Heart left ventricle (tissue), 16 donors: Measurements from ENCODE around the gene TAGLN. TPM values are rescaled to one million over a fixed set of nuclear protein-coding genes. Genes with fewer than 3 reads are reported as not detected.

ENCODE experiments used
- ATAC-seq, 4 donors: fragments of 200-7000 bp; cut with Tn5 transposase; one replicate each; pipeline ENCODE4 v1.9.1; 2020 to 2022; ENCODE audit warnings: moderate library complexity in 4 of 4, mild to moderate bottlenecking in 3 of 4, moderate number of reproducible peaks in 1 of 4
- DNase-seq, 5 donors: peaks; one replicate each; pipeline ENCODE4 v3.0.0-alpha.2; 2020
- H3K27ac ChIP-seq, 12 donors: fragments of 200-600 bp; sonication (generic) in 4 of 12; one replicate each; pipeline versions ENCODE4 v1.5.0 to v1.8.0; 2016 to 2022; ENCODE audit warnings: mild to moderate bottlenecking in 2 of 12
- H3K27me3 ChIP-seq, 9 donors: fragments of 200-600 bp; sonication (generic) in 2 of 9; one replicate each; pipeline versions ENCODE4 v1.5.1 to v1.8.0; 2016 to 2022; ENCODE audit warnings: mild to moderate bottlenecking in 3 of 9
- H3K36me3 ChIP-seq, 9 donors: fragments of 200-600 bp; sonication (generic) in 2 of 9; one replicate each; pipeline versions ENCODE4 v1.5.0 to v1.8.0; 2018 to 2022; ENCODE audit warnings: mild to moderate bottlenecking in 2 of 9
- H3K4me1 ChIP-seq, 12 donors: fragments of 200-600 bp; sonication (generic) in 4 of 12; one replicate each; pipeline versions ENCODE4 v1.5.0 to v1.8.0; 2016 to 2022; ENCODE audit warnings: mild to moderate bottlenecking in 3 of 12
- H3K4me3 ChIP-seq, 12 donors: fragments of 200-600 bp; sonication (generic) in 4 of 12; one replicate each; pipeline versions ENCODE4 v1.5.0 to v1.8.0; 2017 to 2022; ENCODE audit warnings: mild to moderate bottlenecking in 9 of 12, moderate library complexity in 4 of 12
- H3K9me3 ChIP-seq, 12 donors: fragments of 200-600 bp; sonication (generic) in 4 of 12; one replicate each; pipeline versions ENCODE4 v1.5.0 to v1.8.0; 2016 to 2022; ENCODE audit warnings: mild to moderate bottlenecking in 1 of 12
- POLR2A ChIP-seq, 2 donors: fragments of 450-650 bp; IDR thresholded peaks; one replicate each; pipeline ENCODE4 v1.6.1; 2017; ENCODE audit warnings: antibody characterized with exemption in 2 of 2, mild to moderate bottlenecking in 2 of 2, moderate library complexity in 2 of 2
- WGBS, 4 donors: extraction: QIAGEN DNeasy Blood & Tissue Kit in 2 of 4; methylation state at CpG; one replicate each; pipeline versions ENCODE4 v1.1.5 to v1.1.7; 2013 to 2018; 5-methylcytosine and 5-hydroxymethylcytosine counted together
- intact Hi-C, 10 donors: fragments of 100-400 bp; cut with DNase I; formaldehyde crosslinking; loops; one replicate each; pipeline versions ENCODE4 v1.11.1 to v1.14.2; 2022
- polyA plus RNA-seq, 2 donors: library from polyadenylated mRNA; stranded (reverse); fragments of 200-250 nt; gene quantifications; one replicate each; pipeline ENCODE4 v1.2.3, GENCODE V29; 2013
- total RNA-seq, 9 donors: library from RNA; depleted of rRNA in 2 of 9; stranded (reverse); fragments of >200 nt in 2 of 9; fragmentation: NEBNext Ultra II Directional in 3 of 9; extraction: Animal tissue kit (Norgen Biotek cat#: 25700) in 3 of 9; gene quantifications; one replicate each; pipeline versions ENCODE4 v1.1.0 to v1.2.4, GENCODE V29; 2016 to 2023
- TF ChIP-seq, protein P1 (sequence below), 12 donors: fragments of 200-600 bp; sonication (generic) in 4 of 12; IDR thresholded peaks; one replicate each; pipeline versions ENCODE4 v1.5.0 to v1.8.0; 2018 to 2022; ENCODE audit warnings: antibody characterized with exemption in 12 of 12, mild to moderate bottlenecking in 5 of 12
- donor health status: ischemic (EF 13 %, LVEDD 7.1; RV severe dilation, severe dysfunction).
- donor health status: healthy with polysubstance abuse.
- donor health status: DM: no; HTN: yes; CAD: no.
- donor health status: DM: no; HTN: no; CAD: no.
- donor health status: ischemic (EF 25% LVEDD 6.9; RV normal size, moderate dysfunction).
- donor health status: ischemic (EF 25% LVEDD 5.7; RV mildly dilated, moderate dysfunction).
- donor health status: healthy.
- donor health status: DM: yes; HTN: yes; CAD: no.
- donor health status: ischemic (EF 35%, LVEDD 5.7; RV mildly dilated, moderate dysfunction).
- donor health status: nonischemic (EF 11% LVEDD 7.7; RV severe dilation, severe dysfunction).
- donor health status: DM: yes; HTN: yes; CAD: no.
- donor health status: PGD.
- donor health status: ischemic (EF 29% LVEDD 5.4; RV normal size, mild dysfunction).
- donor health status: nonischemic (EF 23%, LVEDD 6.1; RV moderate dilation, normal function).

Gene TAGLN
- total and polyA plus RNA-seq, 11 donors = 63.7 to 399 (median 187) TPM

DNA sequence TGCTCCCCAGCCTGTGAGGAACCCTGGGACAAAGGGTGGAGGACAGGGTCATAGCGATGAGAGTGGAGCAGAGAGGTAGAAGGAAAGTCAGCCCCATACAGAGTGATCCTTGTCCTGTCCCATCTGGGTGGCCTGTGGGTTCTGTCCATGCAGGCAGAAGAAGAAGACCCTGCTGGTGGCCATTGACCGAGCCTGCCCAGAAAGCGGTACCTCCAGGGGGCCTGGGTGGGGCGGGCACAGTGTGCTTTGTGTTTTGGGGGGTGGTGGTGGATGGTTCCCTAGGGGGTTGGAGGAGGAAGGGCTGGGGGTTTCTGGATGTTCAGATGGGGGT is 12.8 kb upstream of the TAGLN start:
- TF ChIP-seq, protein P1, sequence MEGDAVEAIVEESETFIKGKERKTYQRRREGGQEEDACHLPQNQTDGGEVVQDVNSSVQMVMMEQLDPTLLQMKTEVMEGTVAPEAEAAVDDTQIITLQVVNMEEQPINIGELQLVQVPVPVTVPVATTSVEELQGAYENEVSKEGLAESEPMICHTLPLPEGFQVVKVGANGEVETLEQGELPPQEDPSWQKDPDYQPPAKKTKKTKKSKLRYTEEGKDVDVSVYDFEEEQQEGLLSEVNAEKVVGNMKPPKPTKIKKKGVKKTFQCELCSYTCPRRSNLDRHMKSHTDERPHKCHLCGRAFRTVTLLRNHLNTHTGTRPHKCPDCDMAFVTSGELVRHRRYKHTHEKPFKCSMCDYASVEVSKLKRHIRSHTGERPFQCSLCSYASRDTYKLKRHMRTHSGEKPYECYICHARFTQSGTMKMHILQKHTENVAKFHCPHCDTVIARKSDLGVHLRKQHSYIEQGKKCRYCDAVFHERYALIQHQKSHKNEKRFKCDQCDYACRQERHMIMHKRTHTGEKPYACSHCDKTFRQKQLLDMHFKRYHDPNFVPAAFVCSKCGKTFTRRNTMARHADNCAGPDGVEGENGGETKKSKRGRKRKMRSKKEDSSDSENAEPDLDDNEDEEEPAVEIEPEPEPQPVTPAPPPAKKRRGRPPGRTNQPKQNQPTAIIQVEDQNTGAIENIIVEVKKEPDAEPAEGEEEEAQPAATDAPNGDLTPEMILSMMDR (IDR thresholded peaks at IDR 0.05) = no peak
- no peak for TF ChIP-seq POLR2A (IDR thresholded peaks at IDR 0.05)
- DNase-seq (peak in 1 of 5 donors; percentile 13), ATAC-seq (no peak)
- Histone ChIP-seq H3K4me1 (peaks cover 0 to 18% (median 1%) of the 10 kb centered on the region in 12 donors), H3K27ac (peak overlapping the region in 1 of 12 donors; percentile 82), H3K27me3 (no peaks in the 10 kb centered on the region), H3K36me3 (peaks cover 0 to 96% (median 81%) of the 10 kb centered on the region in 9 donors), H3K4me3 (no peak overlapping the region), H3K9me3 (no peaks in the 10 kb centered on the region)
- intact Hi-C loops = no loop called here
- 92 to 100% (median 97%) methylated on average over 4 of the region's 4 CpGs for WGBS, 4 donors

DNA sequence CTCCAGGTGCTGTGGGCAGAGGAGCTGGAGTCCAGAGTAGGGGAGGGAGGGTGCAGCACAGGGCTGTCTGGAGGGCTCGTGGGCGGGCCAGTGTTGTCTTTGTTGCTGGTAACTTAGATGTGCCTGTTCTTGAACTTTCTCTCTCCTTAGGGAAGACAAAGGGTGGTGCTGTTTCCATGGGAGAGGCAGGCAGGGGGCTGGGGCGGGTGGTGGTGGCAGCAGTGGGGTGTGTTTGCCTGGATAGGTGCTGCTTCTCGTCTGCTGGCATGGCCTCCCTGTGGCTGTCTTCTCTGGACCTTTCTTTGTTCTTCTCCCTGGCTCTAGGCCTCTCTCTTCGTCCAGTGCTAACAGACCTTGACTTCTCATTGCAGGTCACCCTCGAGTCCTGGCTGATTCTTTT is 12.2 kb upstream of the TAGLN start:
- TF ChIP-seq, protein P1 (IDR thresholded peaks at IDR 0.05) = no peak
- TF ChIP-seq POLR2A (IDR thresholded peaks at IDR 0.05) = no peak
- intact Hi-C loops = no loop called here
- Histone ChIP-seq H3K36me3 (peaks cover 0 to 96% (median 84%) of the 10 kb centered on the region in 9 donors), H3K4me1 (peaks cover 0 to 17% (median 0%) of the 10 kb centered on the region in 12 donors), H3K9me3 (no peaks in the 10 kb centered on the region), H3K4me3 (no peak overlapping the region), H3K27ac (peak overlapping the region in 1 of 12 donors; percentile 20), H3K27me3 (no peaks in the 10 kb centered on the region)
- ATAC-seq (no peak), DNase-seq (peak in 1 of 5 donors; percentile 10)
- 84 to 86% (median 85%) methylated on average over 6 of the region's 6 CpGs for WGBS, 4 donors

DNA sequence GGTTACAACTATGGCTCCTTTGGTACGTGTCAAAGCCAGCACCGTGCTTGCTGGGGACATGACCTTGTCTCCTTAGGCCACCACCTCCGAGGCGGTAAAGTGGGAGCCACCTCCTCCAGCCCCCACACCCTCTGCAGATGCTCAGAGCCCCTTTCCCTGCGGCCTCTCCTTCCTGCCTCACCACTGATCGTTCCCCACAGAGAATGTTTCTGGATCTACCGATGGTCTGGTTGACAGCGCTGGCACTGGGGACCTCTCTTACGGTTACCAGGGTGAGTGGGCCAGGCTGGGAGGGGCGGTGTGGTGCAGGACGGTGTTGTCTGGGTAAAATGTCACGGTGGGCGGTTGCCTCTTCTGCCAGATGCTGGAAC is 11.8 kb upstream of the TAGLN start:
- no peaks in the 10 kb centered on the region for H3K9me3 ChIP-seq
- peak overlapping the region in 1 of 12 donors; percentile 20 for H3K27ac ChIP-seq
- H3K4me3 ChIP-seq = no peak overlapping the region
- peaks cover 0 to 96% (median 84%) of the 10 kb centered on the region in 9 donors for H3K36me3 ChIP-seq
- peaks cover 0 to 17% (median 0%) of the 10 kb centered on the region in 12 donors for H3K4me1 ChIP-seq
- DNase-seq (peak in 1 of 5 donors; percentile 24), ATAC-seq (no peak)
- no peaks in the 10 kb centered on the region for H3K27me3 ChIP-seq
- intact Hi-C loops = no loop called here
- 82 to 89% (median 88%) methylated on average over 12 to 13 of the region's 13 CpGs for WGBS, 4 donors
- TF ChIP-seq POLR2A (IDR thresholded peaks at IDR 0.05) = no peak
- TF ChIP-seq, protein P1 (IDR thresholded peaks at IDR 0.05) = no peak

DNA sequence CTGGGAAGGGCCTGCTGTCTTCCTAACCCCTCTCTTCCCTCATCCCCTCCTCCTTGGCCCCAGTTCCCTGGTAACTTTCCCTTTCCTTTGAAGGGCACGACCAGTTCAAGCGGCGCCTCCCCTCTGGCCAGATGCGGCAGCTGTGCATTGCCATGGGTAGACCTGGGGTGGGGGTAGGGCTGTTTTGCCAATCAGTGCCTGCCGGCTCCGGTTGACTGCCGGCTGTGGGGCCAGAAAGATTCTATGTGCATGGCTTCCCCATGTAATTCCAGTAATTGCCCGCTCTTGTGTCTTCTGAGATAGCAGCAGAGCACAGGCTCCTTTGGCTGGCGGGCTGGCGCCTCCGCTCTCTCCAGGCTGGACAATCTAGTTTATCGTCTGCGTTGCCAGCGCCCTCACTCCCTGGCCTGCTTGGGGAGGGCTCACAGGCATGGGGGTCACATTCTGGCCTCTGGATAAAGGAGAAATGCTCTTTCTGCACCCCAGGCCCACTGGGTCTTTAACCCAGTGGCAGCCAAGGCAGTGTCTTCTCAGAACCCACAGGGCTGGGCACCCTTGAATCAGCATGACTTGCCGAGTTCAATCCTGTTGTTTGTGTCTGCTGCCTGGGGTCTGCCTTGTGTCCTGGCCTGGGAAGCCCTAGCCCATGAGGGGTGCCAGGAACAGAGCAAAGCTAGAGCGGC is 11.2 kb upstream of the TAGLN start:
- H3K4me3 ChIP-seq = no peak overlapping the region
- no peaks in the 10 kb centered on the region for H3K9me3 ChIP-seq
- H3K4me1 ChIP-seq = peaks cover 0 to 17% (median 0%) of the 10 kb centered on the region in 12 donors
- ATAC-seq (no peak), DNase-seq (peak in 1 of 5 donors; percentile 23)
- no peaks in the 10 kb centered on the region for H3K27me3 ChIP-seq
- TF ChIP-seq POLR2A (IDR thresholded peaks at IDR 0.05) = no peak
- peak overlapping the region in 1 of 12 donors; percentile 79 for H3K27ac ChIP-seq
- H3K36me3 ChIP-seq = peaks cover 0 to 96% (median 84%) of the 10 kb centered on the region in 9 donors
- 89 to 94% (median 91%) methylated on average over 10 to 16 of the region's 16 CpGs for WGBS, 4 donors
- intact Hi-C loops = no loop called here
